GM10847 (cell line): Measurements from ENCODE around the gene MGST2.

Experiments
- POLR2A ChIP-seq: IDR thresholded peaks from 2 replicates; pipeline ENCODE4 v1.6.1; 2011; ENCODE audit not compliant: insufficient read length; ENCODE audit errors: extremely low read depth

The MGST2 gene

GRCh38 chr4:139635966-139636365 lies 29.7 kb upstream of the MGST2 start:
- TF ChIP-seq POLR2A: no peak

- TF ChIP-seq POLR2A: no peak
These were observed 26.0 kb upstream of the MGST2 start for GRCh38 chr4:139639654-139640053.

GRCh38 chr4:139641218-139641617 lies 24.4 kb upstream of the MGST2 start:
- TF ChIP-seq POLR2A: no peak

GRCh38 chr4:139642364-139642763 lies 23.3 kb upstream of the MGST2 start:
- no peak for TF ChIP-seq POLR2A

- TF ChIP-seq POLR2A: no peak
These were observed 22.4 kb upstream of the MGST2 start for GRCh38 chr4:139643042-139643895.

GRCh38 chr4:139645458-139645857 lies 20.2 kb upstream of the MGST2 start:
- no peak for TF ChIP-seq POLR2A

- no peak for TF ChIP-seq POLR2A
These were observed 18.4 kb upstream of the MGST2 start for GRCh38 chr4:139647184-139647583.

- TF ChIP-seq POLR2A: no peak
These were observed 17.7 kb upstream of the MGST2 start for GRCh38 chr4:139647952-139648351.

GRCh38 chr4:139651282-139652194 lies 14.1 kb upstream of the MGST2 start:
- TF ChIP-seq POLR2A: no peak

- TF ChIP-seq POLR2A: no peak
These were observed 11.1 kb upstream of the MGST2 start for GRCh38 chr4:139654516-139654915.

- TF ChIP-seq POLR2A: no peak
These were observed 10.5 kb upstream of the MGST2 start for GRCh38 chr4:139655116-139655515.

GRCh38 chr4:139656614-139657486 lies 8.8 kb upstream of the MGST2 start:
- TF ChIP-seq POLR2A: no peak

GRCh38 chr4:139658185-139658584 lies 7.4 kb upstream of the MGST2 start:
- no peak for TF ChIP-seq POLR2A

GRCh38 chr4:139658586-139659382 lies 6.8 kb upstream of the MGST2 start:
- TF ChIP-seq POLR2A: no peak

GRCh38 chr4:139659735-139660424 lies 5.7 kb upstream of the MGST2 start:
- no peak for TF ChIP-seq POLR2A
